Activated T-cell treated with anti-CD3 and anti-CD28 coated beads for 24 hours (primary cell): ENCODE results near the gene CERCAM.

Experiments used
- DNase-seq: peaks from one replicate; pipeline ENCODE4 v3.0.0-alpha.2; 2020; ENCODE audit warnings: low read depth

Gene CERCAM

DNA sequence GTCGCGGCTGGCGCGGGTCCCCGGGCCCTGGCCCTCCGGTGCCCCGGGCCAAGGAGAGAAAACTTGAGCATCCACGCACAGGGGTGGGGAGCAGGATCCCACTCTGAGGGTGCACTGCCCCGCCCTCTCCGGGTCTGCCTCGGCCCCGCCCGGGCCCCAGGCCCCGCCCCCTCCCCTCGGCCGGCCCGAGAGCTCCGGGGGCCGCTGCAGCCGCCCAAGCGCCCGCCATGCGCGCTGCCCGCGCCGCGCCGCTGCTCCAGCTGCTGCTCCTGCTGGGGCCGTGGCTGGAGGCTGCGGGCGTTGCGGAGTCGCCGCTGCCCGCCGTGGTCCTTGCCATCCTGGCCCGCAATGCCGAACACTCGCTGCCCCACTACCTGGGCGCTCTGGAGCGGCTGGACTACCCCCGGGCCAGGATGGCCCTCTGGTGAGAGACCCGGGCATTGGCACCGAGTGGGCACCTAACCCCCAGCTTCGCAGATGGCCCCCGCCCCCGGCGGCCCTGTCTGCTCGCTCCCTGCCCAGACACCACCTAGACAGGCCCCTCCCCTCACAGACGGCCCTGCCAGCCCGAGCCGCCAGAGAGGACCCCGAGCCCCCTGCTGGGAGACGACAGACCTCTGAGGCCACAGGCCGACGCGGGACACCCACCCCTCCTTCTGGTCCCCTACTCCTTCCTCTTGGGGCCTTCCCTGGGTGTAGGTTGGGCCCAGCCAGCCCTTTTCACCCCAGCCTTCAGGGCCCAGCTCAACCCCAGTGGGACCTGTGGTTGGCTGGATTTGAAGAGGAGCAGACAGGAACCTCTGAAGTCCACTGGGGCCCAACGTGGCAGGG is at the start of gene CERCAM:
TSS of gene CERCAM (plus strand) at position 207 of the 831 bp plus-strand sequence. CDS start at position 228, 21 bp downstream.
- no peak for DNase-seq

DNA sequence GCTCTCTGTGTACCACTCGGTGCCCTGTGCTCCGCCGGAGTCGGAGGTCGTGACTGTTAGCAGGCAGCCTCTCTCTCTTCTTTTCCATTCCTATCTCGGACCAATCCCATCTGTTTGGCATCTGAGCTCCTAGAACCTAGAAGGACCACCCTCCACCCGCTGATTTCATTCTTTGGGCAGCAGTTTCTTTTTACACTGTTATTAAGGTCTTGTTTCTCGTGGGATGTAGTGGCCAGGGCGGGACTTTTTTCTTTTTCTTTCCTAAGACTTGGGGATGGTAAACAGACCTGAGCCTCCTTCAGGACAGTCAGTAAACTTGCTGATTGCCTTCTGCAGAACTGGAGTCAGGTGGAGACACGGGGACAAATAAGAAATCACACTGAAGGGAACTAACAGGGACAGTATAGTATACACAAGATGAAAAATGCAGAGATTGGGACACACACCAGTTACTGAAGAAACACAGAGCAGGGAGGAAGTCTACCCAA is 49.0 kb upstream of the CERCAM start:
- no peak for DNase-seq

- no peak for DNase-seq
Measured at GRCh38 chr9:128372188-128372641, 48.4 kb upstream of the CERCAM start.

GRCh38 chr9:128372784-128373183 is 47.9 kb upstream of the CERCAM start:
- no peak for DNase-seq

DNA sequence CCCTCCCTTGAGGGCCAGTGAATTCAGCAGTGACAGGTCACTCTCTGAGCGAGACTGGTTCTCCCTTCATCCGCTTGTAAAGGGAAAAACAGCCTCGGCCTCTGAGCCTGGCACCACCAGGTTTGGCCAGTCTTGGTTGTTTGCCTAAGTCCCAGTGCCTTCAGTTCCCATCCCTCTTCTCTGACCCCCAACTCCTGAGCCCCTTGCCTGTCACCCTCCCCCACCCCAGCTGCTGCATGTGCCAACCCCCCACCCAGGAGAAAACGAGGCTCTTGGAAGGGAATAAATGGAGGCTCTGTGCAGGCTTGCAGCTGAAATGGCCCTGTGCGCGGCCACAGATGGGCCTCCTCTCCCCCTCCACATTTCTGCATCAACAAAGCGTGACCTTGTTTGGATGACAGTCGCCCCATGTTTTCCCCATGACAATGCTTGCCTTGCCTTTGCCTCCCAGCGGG is 46.4 kb upstream of the CERCAM start:
- no peak for DNase-seq

GRCh38 chr9:128375865-128376264 is 44.8 kb upstream of the CERCAM start:
- DNase-seq, result no peak

DNA sequence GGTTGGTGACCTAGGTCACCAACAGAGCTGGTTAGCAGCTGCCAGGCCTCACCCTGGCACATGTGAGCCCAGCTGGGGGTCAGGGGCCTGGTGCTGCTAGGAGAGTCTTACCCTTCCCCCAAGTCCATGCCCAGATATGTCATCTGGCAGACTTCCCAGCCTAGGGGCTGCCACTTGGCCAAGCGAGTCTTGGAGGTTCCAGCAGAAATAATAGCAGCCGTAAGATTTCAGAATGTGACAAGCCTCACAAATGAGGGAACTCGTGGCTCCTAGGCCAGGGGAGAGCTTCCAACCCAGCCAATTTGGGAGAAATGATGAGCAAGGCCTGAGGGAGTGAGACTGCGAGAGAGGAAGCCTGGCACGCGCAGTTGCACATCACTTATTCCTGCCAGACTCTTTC is 38.4 kb upstream of the CERCAM start:
- DNase-seq, result no peak

DNA sequence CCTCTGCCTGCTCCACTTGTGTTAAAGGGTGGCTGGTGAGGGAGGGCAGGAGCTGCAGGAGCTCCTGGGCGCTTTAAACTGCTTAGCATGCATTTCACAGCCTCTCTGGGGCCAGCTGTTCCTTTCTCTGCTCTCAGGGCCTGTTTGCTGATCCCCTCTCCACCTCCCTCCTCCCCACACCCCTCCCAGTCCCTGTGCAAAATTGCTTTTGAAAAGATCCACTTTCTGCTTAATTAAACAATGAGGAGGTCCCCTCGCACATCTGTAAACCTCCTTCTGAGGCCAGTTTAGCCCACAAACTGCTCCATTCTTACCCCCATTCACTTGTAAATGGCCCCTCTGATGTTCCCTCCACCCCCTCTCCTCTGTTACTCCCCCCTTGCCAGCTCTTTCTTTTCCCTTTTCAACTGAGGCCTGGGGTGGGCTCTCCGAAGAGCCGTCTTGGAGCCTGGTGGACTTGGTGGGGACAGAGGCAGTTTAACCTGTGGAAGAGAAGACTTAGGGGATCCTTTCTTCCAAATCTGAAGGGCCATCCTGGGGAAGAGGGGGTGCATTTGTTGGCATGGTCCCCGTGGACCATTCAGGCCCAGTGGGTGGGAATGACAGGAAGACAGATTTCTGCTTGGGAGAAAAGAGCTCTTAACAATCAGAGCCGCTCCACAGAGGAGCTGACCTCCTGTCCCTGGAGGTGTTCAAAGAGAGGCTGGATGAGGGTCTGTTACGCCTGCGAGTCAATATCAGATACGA is 37.5 kb upstream of the CERCAM start:
- no peak for DNase-seq

DNA sequence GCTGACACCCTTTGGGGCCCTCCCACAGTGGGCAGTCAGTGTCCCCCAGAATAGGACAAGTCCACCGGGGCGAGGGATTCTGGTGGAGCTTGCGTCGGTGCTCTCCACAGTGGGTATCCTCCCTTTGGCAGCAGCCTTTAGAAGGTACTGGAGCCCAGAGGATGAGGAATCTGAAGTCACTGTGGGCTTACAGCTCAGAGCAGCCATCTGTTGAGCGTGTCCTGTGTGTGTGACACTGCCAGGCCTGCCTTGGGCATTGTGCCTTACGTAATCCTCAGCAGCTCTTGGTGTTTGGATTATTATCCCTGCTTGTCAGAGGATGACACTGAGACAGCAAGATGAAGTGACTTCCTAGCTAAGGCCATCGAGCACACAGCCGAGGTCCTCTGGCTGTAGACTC is 36.9 kb upstream of the CERCAM start:
- no peak for DNase-seq

DNA sequence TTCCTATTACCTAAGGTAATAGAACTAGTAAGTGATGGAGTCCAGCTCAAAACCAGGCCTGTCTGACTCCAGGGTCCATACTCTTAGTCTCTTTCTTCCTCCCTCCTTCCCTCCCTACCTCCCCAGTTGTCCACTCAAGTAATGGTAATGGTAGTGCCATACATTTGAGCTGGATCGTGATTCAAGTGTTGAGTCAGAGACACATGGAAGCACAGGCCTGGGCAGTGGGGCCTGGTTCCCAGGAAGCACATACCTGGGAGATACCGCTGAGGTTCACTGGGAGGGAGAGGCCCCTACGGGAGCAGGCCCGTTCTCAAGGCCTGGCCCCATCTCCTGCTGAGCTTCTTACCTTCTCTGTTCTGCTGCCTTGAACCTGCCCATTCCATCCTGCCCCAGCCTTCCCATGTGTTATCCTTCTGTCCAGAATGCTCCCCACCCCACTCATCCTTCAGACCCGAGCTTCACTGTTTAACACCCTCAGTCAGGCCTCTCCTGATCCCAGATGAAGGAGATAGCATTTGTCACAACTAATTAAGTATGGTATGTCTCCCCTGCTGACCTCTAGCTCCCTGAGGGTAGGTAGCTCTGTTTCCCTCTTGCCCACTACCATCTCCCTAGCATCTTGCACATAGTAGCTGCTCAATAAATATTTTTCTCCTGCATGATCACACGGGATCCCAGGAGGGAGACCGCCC is 35.7 kb upstream of the CERCAM start:
- DNase-seq, result no peak

DNA sequence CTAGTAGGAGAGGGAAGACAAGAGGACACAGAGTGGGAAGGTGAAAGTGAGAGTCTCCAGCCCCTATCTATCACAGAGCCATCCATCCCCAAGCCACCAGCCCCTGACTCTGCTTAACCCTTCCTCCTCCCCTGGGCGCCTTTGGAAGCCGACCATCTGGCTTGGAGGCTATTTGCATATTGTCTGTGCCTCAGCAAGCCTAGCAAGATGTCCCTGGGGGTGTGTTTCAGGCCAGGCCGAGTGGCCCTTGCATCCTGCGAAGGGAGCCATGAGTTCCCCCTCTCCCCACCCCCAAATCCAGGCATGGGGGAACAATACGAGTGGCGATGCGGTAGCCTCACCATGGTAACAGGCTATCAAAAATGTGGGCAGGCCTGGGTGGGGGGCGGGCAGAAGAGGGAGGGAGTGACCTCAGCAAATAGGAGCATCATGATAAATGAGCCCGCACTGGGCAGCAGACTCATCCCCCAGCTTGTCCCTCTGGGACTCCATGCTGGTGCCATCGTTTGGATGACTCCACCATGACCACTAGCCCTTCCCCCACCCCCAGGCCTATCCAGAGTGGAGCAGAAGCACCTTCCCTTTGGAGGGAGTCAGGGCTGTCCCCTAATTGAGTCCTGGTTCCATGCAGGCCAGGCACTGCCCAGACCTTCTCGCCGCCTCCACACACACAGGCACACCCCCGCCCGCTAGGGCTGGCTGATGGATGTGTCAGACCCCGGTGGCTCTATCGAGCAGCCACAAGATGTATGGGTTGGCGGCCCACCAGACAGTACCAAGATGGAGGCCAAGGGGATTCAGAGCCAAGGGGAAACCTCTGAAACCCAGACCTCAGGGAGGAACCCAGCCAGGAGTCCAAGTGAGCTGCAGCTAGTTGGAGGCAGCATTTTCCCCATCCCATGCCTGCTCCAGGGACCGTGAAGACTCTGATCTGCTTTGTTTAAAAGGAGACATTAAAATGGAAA is 34.9 kb upstream of the CERCAM start:
- DNase-seq, result no peak

DNA sequence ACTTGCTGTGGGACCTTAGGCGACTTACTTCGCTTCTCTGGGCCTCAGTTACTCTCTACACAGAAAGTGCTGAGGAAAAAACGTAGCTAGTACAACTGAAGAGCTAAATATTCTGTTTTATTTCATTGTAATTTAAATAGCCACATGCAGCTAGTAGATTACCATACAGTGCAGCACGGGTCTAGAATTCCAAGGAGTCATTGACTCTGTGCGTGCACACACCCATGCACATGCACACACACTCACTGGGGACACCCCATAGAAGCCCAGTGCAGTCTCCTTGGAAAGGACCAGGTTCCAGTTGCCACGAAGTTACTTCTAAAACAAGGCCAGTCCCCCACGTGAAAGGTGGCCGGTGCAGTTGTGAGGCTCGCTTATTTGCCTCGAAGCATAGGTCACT is 32.5 kb upstream of the CERCAM start:
- no peak for DNase-seq

DNA sequence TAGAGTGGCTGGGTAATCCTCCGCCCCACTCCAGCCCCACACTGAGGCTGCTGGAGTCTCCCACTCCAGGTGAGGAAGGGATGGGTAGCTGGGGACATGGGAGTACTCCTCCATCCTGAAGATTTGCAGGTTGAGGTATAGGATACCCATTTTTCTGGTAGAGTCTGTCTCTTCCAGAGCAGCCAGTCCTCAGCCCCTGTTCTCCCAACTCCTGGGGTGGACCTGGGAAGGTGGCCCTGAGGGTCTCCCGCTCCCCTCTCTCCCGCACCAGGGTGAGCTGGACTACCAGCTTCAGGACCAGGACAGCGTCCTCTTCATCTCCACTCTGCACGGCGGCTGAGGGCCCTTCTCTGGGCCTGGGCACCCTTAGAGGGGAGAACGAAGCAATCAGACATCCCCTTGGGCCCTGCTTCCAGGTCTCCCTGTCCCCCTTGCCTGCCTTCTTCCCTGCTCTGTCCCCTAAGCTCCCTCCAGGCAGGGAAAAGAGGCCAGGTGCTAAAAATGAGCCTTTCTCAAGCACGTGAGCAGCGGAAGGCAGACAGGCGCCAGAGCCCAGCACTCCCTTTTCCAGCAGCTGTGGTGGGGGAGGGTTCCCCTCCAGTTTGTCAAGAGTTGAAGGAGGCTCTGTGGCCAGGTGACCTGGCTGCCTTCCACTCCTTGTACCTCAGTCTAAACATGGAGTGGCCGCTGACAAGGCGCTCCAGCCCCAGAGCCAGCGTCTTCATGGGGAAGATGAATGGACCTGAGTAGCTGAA is 31.1 kb upstream of the CERCAM start:
- DNase-seq, result no peak

DNA sequence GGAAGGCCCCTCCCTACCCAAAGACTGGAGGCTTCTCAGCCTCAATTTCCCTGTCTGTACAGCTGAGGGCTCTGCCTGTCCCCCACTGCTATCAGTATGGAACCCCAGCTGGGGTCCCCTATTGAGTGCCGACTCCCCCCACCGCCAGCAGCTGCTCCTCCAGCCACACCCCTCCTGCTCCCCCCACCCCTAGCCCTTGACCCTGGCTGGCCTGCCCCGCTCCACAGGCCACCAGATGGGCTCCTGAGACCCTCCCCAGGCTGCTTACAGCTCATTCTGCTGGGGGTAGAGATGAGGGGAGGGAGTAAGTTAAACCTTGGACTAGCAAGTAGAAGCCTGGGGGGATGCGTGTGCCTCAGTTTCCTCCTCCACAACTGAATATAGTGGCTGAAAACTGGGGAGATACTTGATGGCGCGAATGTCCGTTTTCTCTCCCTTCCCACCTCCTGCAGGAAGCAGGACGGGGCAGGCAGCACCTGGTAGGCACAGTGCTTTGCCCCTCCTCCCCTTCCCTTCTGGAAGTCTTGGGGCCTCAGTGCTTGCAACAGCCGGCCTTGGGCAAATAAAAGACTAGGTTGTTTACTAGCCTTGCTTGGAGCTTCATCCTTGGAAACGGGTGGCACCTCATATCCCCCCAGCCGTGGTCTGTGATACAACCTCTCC is 30.4 kb upstream of the CERCAM start:
- DNase-seq, result no peak

- no peak for DNase-seq
Measured at GRCh38 chr9:128390813-128391711, 29.6 kb upstream of the CERCAM start.

DNA sequence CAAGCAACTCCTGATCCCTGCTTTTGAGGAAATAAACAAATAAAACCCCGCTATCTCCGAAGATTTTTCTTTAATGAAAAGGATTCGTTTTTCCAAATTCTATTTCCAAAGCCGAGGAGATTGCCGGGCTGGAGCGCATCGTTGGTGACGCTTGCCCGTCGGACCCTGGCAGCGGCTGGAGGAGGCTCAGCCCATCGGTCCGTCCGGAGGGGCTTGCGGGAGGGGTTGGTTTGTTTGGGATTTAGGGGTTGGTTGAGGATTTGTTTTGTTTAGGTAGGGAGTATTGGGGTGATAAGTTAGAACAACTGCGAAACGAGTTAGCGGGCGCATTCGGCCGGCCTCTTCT is 28.7 kb upstream of the CERCAM start:
- no peak for DNase-seq

DNA sequence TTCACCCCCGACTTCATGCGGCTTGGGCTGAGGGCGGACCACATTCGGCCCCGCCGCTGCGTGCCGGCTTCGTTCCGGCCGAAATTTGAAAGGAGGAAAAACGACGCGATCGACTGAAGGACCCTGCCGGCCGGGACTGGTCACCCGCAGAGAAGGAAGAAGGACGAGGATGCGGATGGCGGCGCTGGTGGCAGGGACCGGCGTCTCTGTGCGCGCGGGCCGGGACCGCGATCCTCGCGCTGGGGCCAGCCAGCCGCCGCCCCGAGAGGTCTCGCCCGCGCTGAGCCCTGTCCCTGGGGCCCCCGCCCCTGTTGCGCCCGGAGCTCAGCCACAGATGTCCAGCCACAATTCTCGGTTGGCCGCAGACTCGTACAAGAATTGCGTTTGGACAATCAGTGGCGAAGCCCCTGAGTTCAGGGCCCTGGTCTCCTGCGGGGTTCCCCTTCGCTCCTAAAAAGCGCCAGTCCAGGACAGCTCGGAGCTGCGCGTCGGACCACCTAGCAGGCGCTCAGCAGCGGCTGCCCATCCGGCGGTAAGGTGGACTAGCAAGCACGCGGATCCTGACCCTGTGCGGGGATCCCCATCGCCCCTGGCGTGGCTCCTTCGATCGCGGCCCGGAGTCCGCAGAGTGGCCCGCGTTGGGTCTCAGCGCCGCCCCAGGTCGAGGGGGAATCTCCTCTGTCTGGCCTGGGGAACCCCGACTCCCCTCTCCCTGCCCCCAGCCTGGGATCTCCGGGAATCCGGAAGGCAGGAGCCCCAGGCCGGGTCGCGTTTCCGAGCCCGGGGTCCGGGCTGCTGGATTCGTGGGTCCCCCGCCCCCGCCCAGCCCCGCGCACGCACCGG is 28.1 kb upstream of the CERCAM start:
- no peak for DNase-seq

DNA sequence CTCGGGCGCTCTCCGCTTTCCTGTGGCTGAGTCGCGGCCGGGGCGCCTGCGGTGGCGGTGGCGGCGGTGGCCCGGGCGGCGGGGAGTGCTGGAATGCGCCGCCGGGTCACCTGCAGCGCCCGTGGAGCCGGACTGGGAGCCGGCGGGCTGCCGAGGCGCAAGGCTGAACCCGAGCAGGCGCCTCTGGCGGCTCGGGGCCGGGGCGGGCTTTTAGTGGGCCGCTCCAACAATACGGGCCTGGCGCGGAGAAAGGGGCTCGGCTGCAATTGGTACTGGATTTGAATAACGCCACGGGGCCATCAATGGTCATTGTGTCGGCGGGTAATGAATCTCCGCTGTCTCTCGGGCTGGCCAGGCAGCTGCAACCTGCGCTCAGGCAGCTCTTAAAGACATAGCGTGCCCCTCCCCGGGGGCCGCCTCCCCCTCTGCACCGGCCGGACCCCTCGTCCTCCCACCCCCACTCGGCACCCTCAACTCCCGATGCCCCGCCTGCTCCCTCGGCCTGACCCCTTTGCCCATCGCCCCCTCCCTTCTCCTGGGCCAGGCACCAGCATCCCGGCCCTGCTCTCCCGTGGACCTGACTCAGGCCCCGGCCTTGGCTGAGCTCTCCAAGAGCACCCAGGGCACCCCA is 27.4 kb upstream of the CERCAM start:
- no peak for DNase-seq
